ENCODE measurements around the gene SPI1.
A peak's percentile ranks its signal among the peaks of the same experiment; 100 is the strongest.

Gene SPI1

GRCh38 chr11:47410370-47411264 is 32.3 kb upstream of the SPI1 start:
- DNase-seq, result no peak
- TF ChIP-seq GATA1 (IDR thresholded peaks at IDR 0.05; ENCODE audit: low read depth, low read length), result no peak
- TF ChIP-seq POLR2A (IDR thresholded peaks at IDR 0.05; ENCODE audit: low read length), result no peak

- no peak for DNase-seq
- TF ChIP-seq GATA1 (IDR thresholded peaks at IDR 0.05; ENCODE audit: low read depth, low read length) (no peak), POLR2A (IDR thresholded peaks at IDR 0.05; ENCODE audit: low read length) (no peak)
Measured at GRCh38 chr11:47409440-47410369, 31.4 kb upstream of the SPI1 start.

GRCh38 chr11:47408598-47409439 is 30.5 kb upstream of the SPI1 start:
- DNase-seq, result no peak
- TF ChIP-seq GATA1 (IDR thresholded peaks at IDR 0.05; ENCODE audit: low read depth, low read length) (no peak), POLR2A (IDR thresholded peaks at IDR 0.05; ENCODE audit: low read length) (no peak)

GRCh38 chr11:47407746-47408590 is 29.6 kb upstream of the SPI1 start, which contains the start of gene SLC39A13:
TSS of gene SLC39A13 (plus strand) at chr11:47408590. CDS start at chr11:47410095, 1,505 bp downstream.
- TF ChIP-seq GATA1 (IDR thresholded peaks at IDR 0.05; ENCODE audit: low read depth, low read length), result no peak
- peak; percentile 80 for TF ChIP-seq POLR2A (IDR thresholded peaks at IDR 0.05; ENCODE audit: low read length)
- peak; percentile 95 to 99 for DNase-seq

GRCh38 chr11:47406896-47407745 is 28.8 kb upstream of the SPI1 start:
- TF ChIP-seq POLR2A (IDR thresholded peaks at IDR 0.05; ENCODE audit: low read length), result no peak
- TF ChIP-seq GATA1 (IDR thresholded peaks at IDR 0.05; ENCODE audit: low read depth, low read length), result no peak
- no peak for DNase-seq

GRCh38 chr11:47403571-47403970 is 25.2 kb upstream of the SPI1 start:
- TF ChIP-seq POLR2A (IDR thresholded peaks at IDR 0.05; ENCODE audit: low read length), result no peak
- no peak for TF ChIP-seq GATA1 (IDR thresholded peaks at IDR 0.05; ENCODE audit: low read depth, low read length)
- no peak for DNase-seq

- TF ChIP-seq POLR2A (IDR thresholded peaks at IDR 0.05; ENCODE audit: low read length) (no peak), GATA1 (IDR thresholded peaks at IDR 0.05; ENCODE audit: low read depth, low read length) (no peak)
- DNase-seq, result no peak
Measured at GRCh38 chr11:47403135-47403534, 24.8 kb upstream of the SPI1 start.

- TF ChIP-seq POLR2A (IDR thresholded peaks at IDR 0.05; ENCODE audit: low read length) (no peak), GATA1 (IDR thresholded peaks at IDR 0.05; ENCODE audit: low read depth, low read length) (no peak)
- DNase-seq, result peak in 1 of 2 experiments; percentile 39
Measured at GRCh38 chr11:47400768-47401279, 22.5 kb upstream of the SPI1 start.

GRCh38 chr11:47399860-47400767 is 21.8 kb upstream of the SPI1 start:
- peak; percentile 31 to 40 for DNase-seq
- TF ChIP-seq GATA1 (IDR thresholded peaks at IDR 0.05; ENCODE audit: low read depth, low read length) (no peak), POLR2A (IDR thresholded peaks at IDR 0.05; ENCODE audit: low read length) (no peak)

- DNase-seq, result no peak
- TF ChIP-seq POLR2A (IDR thresholded peaks at IDR 0.05; ENCODE audit: low read length), result no peak
- no peak for TF ChIP-seq GATA1 (IDR thresholded peaks at IDR 0.05; ENCODE audit: low read depth, low read length)
Measured at GRCh38 chr11:47398551-47398950, 20.2 kb upstream of the SPI1 start.
